ENCODE data around the gene ZNF536.
"Not testable (repeated sequence)": the region's sequence is repeated elsewhere in the genome, so short reads cannot be mapped to it uniquely, and the experiment has no call there.

The ZNF536 gene

DNA sequence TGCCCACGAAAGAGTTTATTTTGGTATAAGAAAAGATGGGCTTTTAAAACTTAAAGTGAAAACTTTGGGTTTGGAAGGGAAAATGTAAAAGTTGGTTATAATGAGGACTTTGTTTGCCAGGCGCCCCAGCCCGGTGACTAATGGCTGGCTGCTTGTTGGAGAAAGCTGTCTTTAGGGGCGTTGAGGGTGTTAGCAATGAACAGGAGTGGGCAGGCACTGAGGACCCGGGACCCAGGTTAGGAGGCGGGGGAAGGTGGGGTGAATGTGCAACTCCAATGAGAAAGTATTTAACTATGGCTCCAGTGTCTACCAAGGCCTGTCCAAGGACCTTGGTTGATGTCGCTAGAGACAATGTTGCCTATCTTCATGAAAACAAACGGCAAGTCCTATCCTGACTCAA is 118.6 kb downstream of the ZNF536 start:
- no peak for DNase-seq

- peak; percentile 84 for DNase-seq
Measured at GRCh38 chr19:30492586-30493270, 120.5 kb downstream of the ZNF536 start.

GRCh38 chr19:30497034-30497433 is 124.8 kb downstream of the ZNF536 start:
- no peak for DNase-seq

DNA sequence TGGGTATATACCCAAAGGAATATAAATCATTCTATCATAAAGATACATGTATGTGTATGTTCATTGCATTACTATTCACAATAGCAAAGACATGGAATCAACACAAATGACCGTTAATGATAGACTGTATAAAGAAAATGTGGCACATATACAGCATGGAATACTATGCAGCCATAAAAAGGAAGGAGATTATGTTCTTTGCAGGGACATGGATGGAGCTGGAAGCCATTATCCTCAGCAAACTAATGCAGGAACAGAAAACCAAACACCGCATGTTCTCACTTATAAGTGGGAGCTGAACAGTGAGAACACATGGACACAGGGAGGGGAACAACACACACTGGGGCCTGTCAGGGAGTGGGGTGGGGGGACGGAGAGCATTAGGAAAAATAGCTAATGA is 125.9 kb downstream of the ZNF536 start:
- DNase-seq, result not testable (repeated sequence)

- no peak for DNase-seq
Measured at GRCh38 chr19:30498707-30499106, 126.5 kb downstream of the ZNF536 start.

DNA sequence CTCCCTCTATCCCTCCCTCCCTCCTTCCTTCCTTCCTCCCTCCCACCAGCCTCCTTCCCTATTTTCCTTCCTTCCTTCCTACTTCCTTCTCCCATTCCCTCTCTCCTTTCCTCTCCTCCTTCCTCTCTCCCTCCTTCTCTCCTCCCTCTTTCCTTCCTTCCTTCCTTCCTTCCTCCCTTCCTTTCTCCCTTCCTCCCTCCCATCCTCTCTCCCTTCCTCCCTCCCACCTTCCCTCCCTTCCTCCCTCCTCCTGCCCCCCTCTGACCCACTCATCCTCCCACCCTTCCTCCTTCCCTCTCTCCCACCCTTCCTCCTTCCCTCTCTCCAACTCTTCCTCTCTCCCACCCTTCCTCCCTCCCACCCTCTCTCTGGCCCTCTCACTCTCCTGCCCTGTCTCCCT is 132.1 kb downstream of the ZNF536 start:
- no peak for DNase-seq

DNA sequence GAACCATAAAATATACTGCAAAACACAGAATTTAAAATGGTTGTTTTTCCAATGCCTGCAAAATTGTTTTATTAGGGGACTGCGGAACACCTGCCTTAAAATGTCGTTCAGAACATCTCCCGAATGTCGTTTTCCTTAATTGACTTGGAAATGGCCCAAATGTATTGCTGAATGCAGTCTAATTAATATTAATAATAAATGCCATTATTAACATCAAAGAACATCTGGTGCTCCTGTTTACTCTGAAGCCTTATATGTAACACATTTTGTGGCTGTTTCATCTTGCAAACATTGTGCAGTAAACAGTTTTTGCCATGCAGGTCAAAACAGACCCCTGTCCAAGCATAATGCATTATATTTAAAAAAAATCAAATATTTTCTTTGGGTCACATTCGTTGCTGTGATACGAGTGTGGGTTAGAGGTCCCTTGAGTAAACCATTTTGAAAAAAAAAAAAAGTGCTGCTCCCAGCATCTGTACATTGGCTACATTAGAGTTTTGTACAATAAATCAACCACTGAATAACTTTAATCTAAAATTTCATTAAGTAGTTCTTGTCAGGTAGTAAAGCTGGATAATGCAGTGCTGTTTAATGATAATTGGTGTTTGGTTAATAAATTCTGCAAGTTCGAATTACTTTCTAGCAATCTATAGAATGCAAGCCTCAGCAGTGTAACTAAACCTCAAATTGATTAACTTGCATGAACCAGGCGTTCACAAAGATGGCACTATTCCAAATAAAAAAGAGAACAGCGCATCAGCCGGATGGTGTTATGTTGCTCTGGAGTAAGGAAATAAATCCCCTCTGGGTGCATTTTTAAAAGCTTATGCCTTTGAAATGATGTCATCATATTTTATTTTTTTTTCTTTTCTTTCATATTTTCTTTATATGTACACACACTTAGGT is 140.2 kb downstream of the ZNF536 start:
- DNase-seq, result no peak

DNA sequence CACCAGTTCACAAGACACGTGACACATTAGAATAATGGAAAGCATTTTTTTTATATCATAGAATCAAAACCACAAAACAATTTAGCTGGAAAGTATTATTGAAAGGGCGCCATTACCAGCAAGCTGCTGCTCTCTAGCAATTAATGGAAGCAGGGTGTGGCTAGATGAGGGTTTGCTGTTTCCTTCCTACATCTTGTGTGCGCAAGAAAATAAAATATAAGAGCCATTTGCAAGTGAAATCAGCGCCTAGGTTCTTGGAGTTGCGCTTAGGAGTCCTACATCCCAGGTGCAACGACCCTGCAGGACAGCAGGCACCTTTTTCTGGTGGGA is 140.9 kb downstream of the ZNF536 start:
- DNase-seq, result no peak

GRCh38 chr19:30516111-30516510 is 143.9 kb downstream of the ZNF536 start:
- no peak for DNase-seq

DNA sequence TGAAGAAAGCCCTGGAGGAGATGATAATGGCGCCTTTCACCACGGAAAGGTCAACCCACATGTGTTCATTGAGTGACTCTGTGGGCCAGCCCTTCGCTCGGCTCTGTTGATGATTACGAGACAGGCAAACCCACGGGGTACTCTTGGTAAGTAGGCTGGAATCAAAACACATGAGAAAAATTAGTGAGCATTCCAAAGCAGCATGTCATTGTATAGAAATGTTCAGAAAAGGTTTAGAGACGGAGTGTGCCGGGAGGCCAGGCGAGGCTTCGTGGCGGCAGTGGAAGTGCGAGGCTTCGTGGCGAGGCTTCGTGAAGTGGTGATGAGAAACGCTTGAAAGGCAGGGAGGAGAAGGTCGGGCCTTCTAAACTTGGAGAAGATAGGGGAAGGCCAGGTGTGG is 144.3 kb downstream of the ZNF536 start:
- DNase-seq, result no peak

DNA sequence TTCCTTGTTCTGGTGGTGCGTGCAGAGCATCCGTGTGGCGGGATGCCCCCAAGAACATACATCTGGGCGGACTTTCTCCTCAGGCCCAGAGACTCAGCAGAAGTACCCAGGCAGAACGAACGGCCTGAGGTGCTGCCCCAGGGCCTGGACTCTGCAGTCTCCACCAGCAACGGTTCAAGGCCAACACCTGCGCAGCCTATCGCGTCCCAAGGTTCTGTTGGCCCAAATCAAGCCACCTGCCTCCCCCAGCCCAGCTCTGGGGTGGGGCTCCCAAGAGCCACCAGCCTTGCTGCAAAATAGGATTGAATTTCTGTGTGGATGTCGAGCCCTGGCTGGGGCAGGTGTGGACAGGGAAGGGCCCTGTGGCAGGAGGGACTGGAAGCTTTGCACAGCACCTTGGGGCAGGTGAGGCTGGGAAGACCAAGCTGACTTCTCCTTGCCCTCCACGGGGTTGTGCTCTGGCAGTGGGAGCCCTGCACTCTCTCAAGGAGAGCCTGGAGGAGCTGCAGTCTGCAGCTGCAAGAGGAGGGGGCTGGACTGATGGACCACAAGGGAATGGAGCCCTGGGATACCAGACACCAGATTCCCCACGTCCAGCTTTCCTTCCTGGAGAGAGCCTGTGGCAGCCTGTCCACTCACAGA is 146.9 kb downstream of the ZNF536 start:
- no peak for DNase-seq

- DNase-seq, result no peak
Measured at GRCh38 chr19:30519607-30520205, 147.5 kb downstream of the ZNF536 start.

DNA sequence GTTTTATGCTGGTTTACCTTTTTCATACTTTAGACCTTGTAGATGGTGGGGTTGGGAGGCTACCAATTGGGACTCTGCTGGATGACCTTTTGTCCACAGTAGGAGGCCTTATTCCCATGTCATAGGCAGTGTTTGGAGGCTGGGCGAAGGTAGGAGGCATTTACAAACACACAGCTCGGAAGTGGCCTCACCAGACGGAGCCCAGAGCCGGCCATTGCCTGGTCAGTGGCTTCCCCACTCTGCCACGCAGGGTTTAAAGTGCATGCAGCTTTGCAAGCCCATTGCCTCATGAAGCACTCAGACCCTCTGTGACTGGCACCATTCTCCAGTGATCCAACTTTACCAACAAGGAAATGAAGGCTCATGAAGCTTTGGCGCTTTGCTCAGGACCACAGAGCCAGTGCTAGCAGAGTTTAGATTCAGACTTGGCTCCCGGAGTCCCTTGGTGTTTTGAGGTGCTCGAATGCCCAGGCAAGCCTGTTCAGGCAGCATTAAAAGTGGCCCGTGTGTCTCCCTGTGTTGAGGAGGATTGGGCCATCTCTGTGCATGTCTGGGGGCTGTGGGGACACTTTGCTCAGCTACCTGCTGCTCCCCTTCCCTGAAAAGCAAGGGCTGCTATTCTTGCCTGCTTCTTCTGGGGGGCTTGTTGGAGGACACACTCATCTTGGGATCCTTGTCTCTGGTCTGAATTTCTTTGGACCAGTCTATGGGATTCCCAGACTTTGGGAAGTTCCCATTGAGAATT is 148.7 kb downstream of the ZNF536 start:
- no peak for DNase-seq

GRCh38 chr19:30521937-30522336 is 149.8 kb downstream of the ZNF536 start:
- no peak for DNase-seq

DNA sequence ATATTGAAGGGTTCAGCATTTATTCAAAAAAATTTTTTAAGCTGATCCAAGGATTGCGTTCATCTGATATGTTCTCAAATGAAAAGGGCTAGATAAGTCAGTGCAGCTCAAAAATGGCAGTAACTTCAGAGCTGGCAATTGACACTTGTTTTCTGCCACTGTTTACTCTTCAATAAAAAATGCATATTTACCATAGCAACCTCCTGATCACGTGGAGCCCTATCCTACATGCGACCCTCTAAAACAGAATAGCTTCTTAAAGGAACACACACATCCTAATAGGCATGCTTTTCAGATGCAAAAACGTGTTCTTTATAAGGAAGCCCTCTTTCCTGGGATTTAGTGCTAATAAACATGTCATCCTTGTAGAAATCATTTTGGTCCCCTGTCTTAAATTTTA is 150.2 kb downstream of the ZNF536 start:
- no peak for DNase-seq

DNA sequence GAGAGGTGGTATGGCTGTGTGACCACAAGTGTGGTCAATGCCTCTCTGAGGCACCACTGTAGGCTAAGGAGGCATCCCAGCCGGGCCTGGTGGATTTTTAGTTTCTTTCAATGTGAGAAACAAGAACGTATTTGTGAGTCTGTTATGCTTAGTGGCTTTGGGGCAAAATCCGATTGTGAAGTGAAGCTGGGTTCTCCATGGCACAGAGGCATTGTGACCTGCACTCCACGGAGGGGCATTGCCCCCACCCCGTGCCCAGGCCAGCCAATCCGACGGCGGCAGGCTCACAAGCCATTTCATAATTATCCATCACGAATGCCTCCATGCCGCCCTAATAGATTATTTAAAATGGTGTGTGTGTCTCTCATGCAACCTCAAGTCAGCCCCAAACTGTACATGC is 151.6 kb downstream of the ZNF536 start:
- no peak for DNase-seq

DNA sequence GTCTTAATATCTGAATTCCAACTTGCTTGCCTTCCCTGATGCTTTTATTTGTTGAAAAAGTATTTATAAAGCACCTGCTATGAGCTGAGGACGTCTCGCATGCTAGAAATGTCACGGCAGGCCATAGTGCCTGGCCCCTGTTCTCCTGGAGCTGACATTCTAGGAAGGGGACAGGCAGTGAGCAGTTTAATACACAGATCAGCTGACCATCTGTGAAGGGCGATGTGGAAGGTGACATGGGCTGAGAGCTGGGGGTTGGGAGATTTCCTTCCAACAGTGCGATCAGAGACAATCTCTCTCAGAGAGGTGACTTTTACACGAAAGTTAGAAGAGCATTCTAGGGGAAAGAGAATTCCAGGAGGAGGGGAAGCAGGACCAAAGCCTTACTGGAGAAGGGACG is 153.2 kb downstream of the ZNF536 start:
- no peak for DNase-seq

DNA sequence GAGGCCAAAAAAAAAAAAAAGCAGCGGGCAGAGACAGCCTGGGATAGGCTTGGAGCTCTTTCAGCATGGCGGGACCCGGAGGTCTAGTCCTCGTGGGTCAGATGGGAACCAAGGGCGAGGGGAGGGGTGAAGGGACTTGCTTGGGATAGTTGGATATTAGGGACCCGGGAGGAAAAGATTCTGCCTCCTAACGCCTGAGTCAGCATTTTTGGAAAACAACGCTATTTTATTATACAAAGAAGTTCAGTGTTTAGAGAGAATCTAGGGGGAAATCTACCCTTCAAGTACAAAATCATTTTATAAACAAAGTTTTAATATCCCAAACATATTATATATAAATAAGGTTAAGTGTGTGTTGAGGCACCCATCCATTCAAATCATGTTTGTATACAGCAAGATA is 156.7 kb downstream of the ZNF536 start:
- no peak for DNase-seq

- no peak for DNase-seq
Measured at GRCh38 chr19:30529876-30530275, 157.7 kb downstream of the ZNF536 start.

GRCh38 chr19:30530751-30531150 is 158.6 kb downstream of the ZNF536 start:
- no peak for DNase-seq

- no peak for DNase-seq
Measured at GRCh38 chr19:30535011-30535410, 162.8 kb downstream of the ZNF536 start.

GRCh38 chr19:30536975-30537374 is 164.8 kb downstream of the ZNF536 start:
- no peak for DNase-seq

DNA sequence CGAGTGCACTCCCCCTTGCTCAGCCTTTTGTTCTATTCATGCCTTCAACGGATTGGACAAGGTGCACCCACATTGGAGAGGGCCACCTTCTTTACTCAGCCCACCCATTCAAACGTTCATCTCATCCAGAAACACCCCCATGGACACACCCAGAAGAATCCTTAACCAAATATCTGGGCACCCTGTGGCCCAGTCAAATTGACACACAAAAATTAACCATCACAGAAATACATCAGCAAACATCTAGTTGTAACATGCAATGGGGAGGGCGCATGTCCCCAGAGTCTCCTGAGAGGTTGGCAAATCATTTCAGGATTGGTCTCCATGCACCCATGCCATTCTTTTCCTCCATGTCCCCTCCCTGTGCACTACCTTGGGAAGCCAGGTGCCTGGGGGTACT is 167.1 kb downstream of the ZNF536 start:
- no peak for DNase-seq

Measured in OCI-M1 (cell line).